Measurements from ENCODE around the gene MEF2A. TPM values are rescaled to one million over a fixed set of nuclear protein-coding genes. Genes with fewer than 3 reads are reported as not detected.

Gene MEF2A
- total RNA-seq, 1 experiment from 2014 or later: 21.3 TPM

- intact Hi-C loops (cut with micrococcal nuclease): loop anchor here (10.0 kb wide), 1 partner anchor 144 kb away; the partner anchor contains the start of gene MEF2A
- ATAC-seq (peak; percentile 96), DNase-seq (peak; percentile 94)
- Histone ChIP-seq H3K9me2 (replicated peaks; ENCODE audit: low read length) (no peaks in the 10 kb centered on the region), H3K4me3 (ENCODE audit: low read length) (0 out of 2 replicates have a peak overlapping the region, but pooled peaks have one; percentile 16), H3K9me3 (ENCODE audit: low read length) (no peaks in the 10 kb centered on the region), H3F3A (ENCODE audit: low read length, unreplicated experiment) (peaks cover 5% of the 10 kb centered on the region), H3K4me1 (ENCODE audit: insufficient read depth, low read length) (peaks cover 31% of the 10 kb centered on the region), H3K36me3 (ENCODE audit: low read depth, low read length) (peaks cover 3% of the 10 kb centered on the region; the same call in 1 of the 2 replicates), H3K9ac (ENCODE audit: low read length) (peak overlapping the region; percentile 7; the same call in 1 of the 2 replicates), H3K79me2 (ENCODE audit: low read length) (no peaks in the 10 kb centered on the region), H3K27ac (ENCODE audit: low read length) (peak overlapping the region; percentile 63), H4K20me1 (ENCODE audit: low read length) (no peaks in the 10 kb centered on the region), H2AFZ (ENCODE audit: low read length) (0 out of 2 replicates have a peak overlapping the region, but pooled peaks have one; percentile 24), H3K4me2 (ENCODE audit: low read length) (peak overlapping the region; percentile 75), H3K27me3 (ENCODE audit: low read length) (no peaks in the 10 kb centered on the region)
- CTCF ChIA-PET: interaction anchor here (0.5 kb wide), 1 partner anchor 45 kb away, joined by 3 read pairs; no protein-coding TSS in a partner anchor
- POLR2A ChIA-PET (ENCODE audit: unreplicated experiment): no interaction called here
- BruUV-seq (replicated peaks): no TSS peak
- TF ChIP-seq CTCF (conservative IDR thresholded peaks at IDR 0.05; ENCODE audit: low read depth, low read length): no peak
- no peak for TF ChIP-seq EZH2 (IDR thresholded peaks at IDR 0.05; ENCODE audit: low read length, unreplicated experiment)
- TF ChIP-seq EZH2phosphoT487 (IDR thresholded peaks at IDR 0.05; ENCODE audit: borderline replicate concordance, low read length): no peak
These were observed 142.8 kb downstream of the MEF2A start for GRCh38 chr15:99708563-99708962.

- intact Hi-C loops (cut with micrococcal nuclease): loop anchor here (10.0 kb wide), 1 partner anchor 145 kb away; the partner anchor contains the start of gene MEF2A
- POLR2A ChIA-PET (ENCODE audit: unreplicated experiment): no interaction called here
- H3K27ac ChIP-seq (ENCODE audit: low read length): peak overlapping the region; percentile 63
These were observed 143.6 kb downstream of the MEF2A start for GRCh38 chr15:99709243-99709986.

More at GRCh38 chr15:99709243-99709986, 143.6 kb downstream of the MEF2A start:
- H3K9me2 ChIP-seq (replicated peaks; ENCODE audit: low read length): no peaks in the 10 kb centered on the region
- H3K4me3 ChIP-seq (ENCODE audit: low read length): 0 out of 2 replicates have a peak overlapping the region, but pooled peaks have one; percentile 16
- CTCF ChIA-PET: no interaction called here
- H3K4me1 ChIP-seq (ENCODE audit: insufficient read depth, low read length): peaks cover 25% of the 10 kb centered on the region
- H3K9me3 ChIP-seq (ENCODE audit: low read length): no peaks in the 10 kb centered on the region
- no peak for DNase-seq
- 0 out of 2 replicates have a peak overlapping the region, but pooled peaks have one; percentile 24 for H2AFZ ChIP-seq (ENCODE audit: low read length)
- peaks cover 3% of the 10 kb centered on the region; the same call in 1 of the 2 replicates for H3K36me3 ChIP-seq (ENCODE audit: low read depth, low read length)
- no peak for ATAC-seq
- no peaks in the 10 kb centered on the region for H3K27me3 ChIP-seq (ENCODE audit: low read length)
- no peaks in the 10 kb centered on the region for H3K79me2 ChIP-seq (ENCODE audit: low read length)
- no peaks in the 10 kb centered on the region for H4K20me1 ChIP-seq (ENCODE audit: low read length)
- BruUV-seq (replicated peaks): no TSS peak
- H3K9ac ChIP-seq (ENCODE audit: low read length): peak overlapping the region; percentile 7; the same call in 1 of the 2 replicates
- TF ChIP-seq CTCF (conservative IDR thresholded peaks at IDR 0.05; ENCODE audit: low read depth, low read length) (no peak), EZH2phosphoT487 (IDR thresholded peaks at IDR 0.05; ENCODE audit: borderline replicate concordance, low read length) (no peak), EZH2 (IDR thresholded peaks at IDR 0.05; ENCODE audit: low read length, unreplicated experiment) (no peak)
- no peaks in the 10 kb centered on the region for H3F3A ChIP-seq (ENCODE audit: low read length, unreplicated experiment)
- H3K4me2 ChIP-seq (ENCODE audit: low read length): peak overlapping the region; percentile 75
